ENCODE data around the gene AGAP3.

DNA sequence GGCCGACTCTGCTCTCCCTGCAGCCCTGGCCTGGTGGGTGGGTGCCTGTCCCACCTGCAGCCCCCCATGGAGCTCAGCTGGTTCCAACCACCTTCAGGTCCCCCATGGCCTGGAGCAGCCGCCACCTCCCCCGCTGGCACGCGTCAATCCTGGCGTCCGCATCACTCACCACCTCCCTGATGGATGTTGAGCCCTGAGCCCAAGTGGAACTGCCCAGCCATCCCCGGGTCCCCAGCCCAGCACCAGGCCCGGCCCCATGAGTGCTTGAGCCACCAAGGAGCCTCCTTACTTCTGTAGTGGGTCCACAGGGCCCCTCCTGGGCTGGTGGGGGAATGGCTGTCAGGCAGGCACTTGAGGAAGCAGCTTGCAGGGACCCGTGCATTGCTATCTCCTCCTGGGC lies 14.6 kb downstream of the AGAP3 start:
- no peak for TF ChIP-seq POLR2A (IDR thresholded peaks at IDR 0.05; ENCODE audit: low read length)
- TF ChIP-seq GATA1 (IDR thresholded peaks at IDR 0.05; ENCODE audit: low read depth, low read length), result no peak

All from erythroblast (primary cell).